ENCODE data around the gene TMEM253. TPM values are rescaled to one million over a fixed set of nuclear protein-coding genes. Genes with fewer than 3 reads are reported as not detected.

The TMEM253 gene
- polyA plus RNA-seq, 1 experiment = 0.75 TPM

- Histone ChIP-seq H3K4me3 (ENCODE audit: low read depth, low read length) (no peak overlapping the region), H3K27me3 (ENCODE audit: control insufficient read depth, insufficient read depth, low read length) (no peaks in the 10 kb centered on the region), H3K36me3 (ENCODE audit: control insufficient read depth, insufficient read depth, low read length) (no peaks in the 10 kb centered on the region)
- TF ChIP-seq, protein P1, sequence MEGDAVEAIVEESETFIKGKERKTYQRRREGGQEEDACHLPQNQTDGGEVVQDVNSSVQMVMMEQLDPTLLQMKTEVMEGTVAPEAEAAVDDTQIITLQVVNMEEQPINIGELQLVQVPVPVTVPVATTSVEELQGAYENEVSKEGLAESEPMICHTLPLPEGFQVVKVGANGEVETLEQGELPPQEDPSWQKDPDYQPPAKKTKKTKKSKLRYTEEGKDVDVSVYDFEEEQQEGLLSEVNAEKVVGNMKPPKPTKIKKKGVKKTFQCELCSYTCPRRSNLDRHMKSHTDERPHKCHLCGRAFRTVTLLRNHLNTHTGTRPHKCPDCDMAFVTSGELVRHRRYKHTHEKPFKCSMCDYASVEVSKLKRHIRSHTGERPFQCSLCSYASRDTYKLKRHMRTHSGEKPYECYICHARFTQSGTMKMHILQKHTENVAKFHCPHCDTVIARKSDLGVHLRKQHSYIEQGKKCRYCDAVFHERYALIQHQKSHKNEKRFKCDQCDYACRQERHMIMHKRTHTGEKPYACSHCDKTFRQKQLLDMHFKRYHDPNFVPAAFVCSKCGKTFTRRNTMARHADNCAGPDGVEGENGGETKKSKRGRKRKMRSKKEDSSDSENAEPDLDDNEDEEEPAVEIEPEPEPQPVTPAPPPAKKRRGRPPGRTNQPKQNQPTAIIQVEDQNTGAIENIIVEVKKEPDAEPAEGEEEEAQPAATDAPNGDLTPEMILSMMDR (IDR thresholded peaks at IDR 0.05; ENCODE audit: insufficient read depth, low read depth, low read length) = no peak
- POLR2A ChIA-PET = no interaction called here
- DNase-seq (ENCODE audit: low read depth) = no peak
- CTCF ChIA-PET = interaction anchor here (0.7 to 9.5 kb wide), 7 partner anchors 9 to 45 kb away, joined by 3 to 193 read pairs (median 5); partner anchors contain the start of gene ZNF219
These were observed 40.8 kb upstream of the TMEM253 start for GRCh38 chr14:21059842-21060613.

- ChIA-PET POLR2A (no interaction called here), CTCF (interaction anchor here (0.7 to 9.5 kb wide), 8 partner anchors 8 to 46 kb away, joined by 3 to 193 read pairs (median 4); partner anchors contain the start of gene ZNF219)
- no peak for DNase-seq (ENCODE audit: low read depth)
- TF ChIP-seq, protein P1 (IDR thresholded peaks at IDR 0.05; ENCODE audit: insufficient read depth, low read depth, low read length) = no peak
- H3K4me3 ChIP-seq (ENCODE audit: low read depth, low read length) = no peak overlapping the region
- H3K27me3 ChIP-seq (ENCODE audit: control insufficient read depth, insufficient read depth, low read length) = no peaks in the 10 kb centered on the region
- no peaks in the 10 kb centered on the region for H3K36me3 ChIP-seq (ENCODE audit: control insufficient read depth, insufficient read depth, low read length)
These were observed 40.1 kb upstream of the TMEM253 start for GRCh38 chr14:21060614-21061346.

DNA sequence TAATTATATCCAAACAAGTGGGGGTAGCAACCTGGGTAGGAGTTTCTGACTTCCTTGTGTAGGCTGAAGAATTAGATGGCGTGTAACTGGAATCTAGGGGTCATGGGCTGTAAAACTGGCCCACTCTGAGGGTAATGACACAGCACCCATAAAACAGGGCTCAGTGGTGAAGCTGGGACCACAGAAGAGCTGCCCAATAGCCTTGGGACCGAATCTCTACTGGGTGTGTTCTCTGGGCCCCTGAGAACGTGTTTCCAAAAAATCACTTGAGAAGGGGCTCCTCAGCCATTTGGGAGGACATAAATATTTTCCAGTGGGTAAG, 39.6 kb upstream of the TMEM253 start:
- ChIA-PET POLR2A (no interaction called here), CTCF (interaction anchor here (0.8 to 9.5 kb wide), 7 partner anchors 13 to 64 kb away, joined by 3 to 193 read pairs (median 4); partner anchors contain the start of gene ZNF219)
- Histone ChIP-seq H3K36me3 (ENCODE audit: control insufficient read depth, insufficient read depth, low read length) (no peaks in the 10 kb centered on the region), H3K27me3 (ENCODE audit: control insufficient read depth, insufficient read depth, low read length) (no peaks in the 10 kb centered on the region), H3K4me3 (ENCODE audit: low read depth, low read length) (no peak overlapping the region)
- DNase-seq (ENCODE audit: low read depth) = no peak
- TF ChIP-seq, protein P1 (IDR thresholded peaks at IDR 0.05; ENCODE audit: insufficient read depth, low read depth, low read length) = no peak

- CTCF ChIA-PET = interaction anchor here (0.7 to 9.5 kb wide), 6 partner anchors 15 to 49 kb away, joined by 3 to 193 read pairs (median 4); partner anchors contain the start of gene ZNF219
- DNase-seq (ENCODE audit: low read depth) = no peak
- no peak overlapping the region for H3K4me3 ChIP-seq (ENCODE audit: low read depth, low read length)
- H3K36me3 ChIP-seq (ENCODE audit: control insufficient read depth, insufficient read depth, low read length) = no peaks in the 10 kb centered on the region
- POLR2A ChIA-PET = interaction anchor here (0.8 kb wide), 1 partner anchor 16 kb away, joined by 3 read pairs; no protein-coding TSS in a partner anchor
- no peaks in the 10 kb centered on the region for H3K27me3 ChIP-seq (ENCODE audit: control insufficient read depth, insufficient read depth, low read length)
- TF ChIP-seq, protein P1 (IDR thresholded peaks at IDR 0.05; ENCODE audit: insufficient read depth, low read depth, low read length) = no peak
These were observed 37.4 kb upstream of the TMEM253 start for GRCh38 chr14:21063479-21063878.

DNA sequence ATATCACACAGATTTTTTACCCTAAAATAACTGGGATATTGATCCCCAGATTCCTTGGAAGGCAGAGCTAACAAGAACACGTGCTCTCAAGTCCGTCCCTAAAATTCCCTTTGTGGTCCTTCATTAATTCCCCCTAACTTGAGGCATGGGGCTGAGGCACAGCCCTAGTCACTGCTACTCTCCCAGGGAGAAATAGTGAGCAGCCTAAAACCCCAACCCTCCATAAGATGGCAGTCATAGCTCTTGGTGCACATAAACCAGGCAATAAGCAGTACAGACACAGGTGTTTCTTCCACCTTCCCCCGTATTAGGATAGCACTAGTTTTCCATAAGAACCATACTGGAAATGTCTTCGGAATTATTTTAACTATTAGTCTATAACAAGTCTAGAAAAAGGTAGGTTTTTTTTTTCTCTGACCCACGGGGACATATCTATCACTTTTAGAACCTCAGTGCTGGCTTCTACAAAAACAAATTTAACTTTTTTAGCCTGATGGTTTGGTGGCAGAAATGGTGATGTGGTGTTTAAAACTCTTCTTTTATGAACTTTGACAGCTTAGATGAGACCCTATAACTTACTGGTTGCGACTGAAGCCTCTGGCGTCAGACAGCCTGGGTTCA, 33.9 kb upstream of the TMEM253 start:
- POLR2A ChIA-PET = no interaction called here
- TF ChIP-seq, protein P1 (IDR thresholded peaks at IDR 0.05; ENCODE audit: insufficient read depth, low read depth, low read length) = peak; percentile 20; the same call in 1 of the 2 replicates
- H3K4me3 ChIP-seq (ENCODE audit: low read depth, low read length) = no peak overlapping the region
- H3K27me3 ChIP-seq (ENCODE audit: control insufficient read depth, insufficient read depth, low read length) = no peaks in the 10 kb centered on the region
- H3K36me3 ChIP-seq (ENCODE audit: control insufficient read depth, insufficient read depth, low read length) = no peaks in the 10 kb centered on the region
- no peak for DNase-seq (ENCODE audit: low read depth)
- CTCF ChIA-PET = interaction anchor here (1.1 to 9.5 kb wide), 10 partner anchors 10 to 84 kb away, joined by 3 to 193 read pairs (median 10); partner anchors contain the start of genes RNASE8, TMEM253 and ZNF219
